ENCODE results near the gene STK39.

The STK39 gene

GRCh38 chr2:168136392-168136977, 110.9 kb downstream of the STK39 start:
- Histone ChIP-seq H4K20me1 (ENCODE audit: insufficient read depth) (no peaks in the 10 kb centered on the region), H3K36me3 (ENCODE audit: insufficient read depth) (no peaks in the 10 kb centered on the region), H2AFZ (ENCODE audit: low read depth) (no peak overlapping the region), H3K4me3 (IDR thresholded peaks at IDR 0.05; ENCODE audit: insufficient read depth, low read depth, low read length) (no peak overlapping the region), H3K79me2 (ENCODE audit: insufficient read depth, low read depth) (no peaks in the 10 kb centered on the region), H3K27ac (no peak overlapping the region), H3K4me2 (no peak overlapping the region), H3K27me3 (ENCODE audit: insufficient read depth, low read depth) (no peaks in the 10 kb centered on the region), H3K4me1 (ENCODE audit: low read depth, poor library complexity, severe bottlenecking) (no peaks in the 10 kb centered on the region), H3K9ac (no peak overlapping the region)
- TF ChIP-seq CTCF (conservative IDR thresholded peaks at IDR 0.05; ENCODE audit: low read depth, low read length) = peak; percentile 67

GRCh38 chr2:168135630-168136029, 111.8 kb downstream of the STK39 start:
- Histone ChIP-seq H3K36me3 (ENCODE audit: insufficient read depth) (no peaks in the 10 kb centered on the region), H3K27ac (no peak overlapping the region), H3K4me2 (no peak overlapping the region), H3K4me1 (ENCODE audit: low read depth, poor library complexity, severe bottlenecking) (no peaks in the 10 kb centered on the region), H3K4me3 (IDR thresholded peaks at IDR 0.05; ENCODE audit: insufficient read depth, low read depth, low read length) (no peak overlapping the region), H3K27me3 (ENCODE audit: insufficient read depth, low read depth) (no peaks in the 10 kb centered on the region), H3K9ac (no peak overlapping the region), H2AFZ (ENCODE audit: low read depth) (no peak overlapping the region), H4K20me1 (ENCODE audit: insufficient read depth) (no peaks in the 10 kb centered on the region), H3K79me2 (ENCODE audit: insufficient read depth, low read depth) (no peaks in the 10 kb centered on the region)
- no peak for TF ChIP-seq CTCF (conservative IDR thresholded peaks at IDR 0.05; ENCODE audit: low read depth, low read length)

GRCh38 chr2:168135121-168135520, 112.3 kb downstream of the STK39 start:
- Histone ChIP-seq H3K79me2 (ENCODE audit: insufficient read depth, low read depth) (no peaks in the 10 kb centered on the region), H3K4me3 (IDR thresholded peaks at IDR 0.05; ENCODE audit: insufficient read depth, low read depth, low read length) (no peak overlapping the region), H3K9ac (no peak overlapping the region), H3K27me3 (ENCODE audit: insufficient read depth, low read depth) (no peaks in the 10 kb centered on the region), H4K20me1 (ENCODE audit: insufficient read depth) (no peaks in the 10 kb centered on the region), H2AFZ (ENCODE audit: low read depth) (no peak overlapping the region), H3K36me3 (ENCODE audit: insufficient read depth) (no peaks in the 10 kb centered on the region), H3K4me2 (no peak overlapping the region), H3K27ac (no peak overlapping the region), H3K4me1 (ENCODE audit: low read depth, poor library complexity, severe bottlenecking) (no peaks in the 10 kb centered on the region)
- no peak for TF ChIP-seq CTCF (conservative IDR thresholded peaks at IDR 0.05; ENCODE audit: low read depth, low read length)

- H3K9ac ChIP-seq = no peak overlapping the region
- H3K79me2 ChIP-seq (ENCODE audit: insufficient read depth, low read depth) = no peaks in the 10 kb centered on the region
- no peaks in the 10 kb centered on the region for H3K4me1 ChIP-seq (ENCODE audit: low read depth, poor library complexity, severe bottlenecking)
- no peak for TF ChIP-seq CTCF (conservative IDR thresholded peaks at IDR 0.05; ENCODE audit: low read depth, low read length)
- H3K4me2 ChIP-seq = no peak overlapping the region
- no peak overlapping the region for H2AFZ ChIP-seq (ENCODE audit: low read depth)
- no peaks in the 10 kb centered on the region for H3K27me3 ChIP-seq (ENCODE audit: insufficient read depth, low read depth)
- no peak overlapping the region for H3K4me3 ChIP-seq (IDR thresholded peaks at IDR 0.05; ENCODE audit: insufficient read depth, low read depth, low read length)
- no peak overlapping the region for H3K27ac ChIP-seq
- H3K36me3 ChIP-seq (ENCODE audit: insufficient read depth) = no peaks in the 10 kb centered on the region
- H4K20me1 ChIP-seq (ENCODE audit: insufficient read depth) = no peaks in the 10 kb centered on the region
Measured at GRCh38 chr2:168134485-168134884, 112.9 kb downstream of the STK39 start.

Data from KMS-11 (cell line).